NK-92 (cell line): ENCODE data around the gene SLC25A47.

ENCODE experiments used
- DNase-seq: peaks from one replicate; lab custom pipeline; 2025; ENCODE audit not compliant: unreplicated experiment; lab: John Stamatoyannopoulos, UW

Gene SLC25A47

GRCh38 chr14:100322138-100322957, 791 bp upstream of the SLC25A47 start:
- DNase-seq, result no peak

GRCh38 chr14:100323942-100324307, 786 bp downstream of the SLC25A47 start:
- DNase-seq, result no peak

DNA sequence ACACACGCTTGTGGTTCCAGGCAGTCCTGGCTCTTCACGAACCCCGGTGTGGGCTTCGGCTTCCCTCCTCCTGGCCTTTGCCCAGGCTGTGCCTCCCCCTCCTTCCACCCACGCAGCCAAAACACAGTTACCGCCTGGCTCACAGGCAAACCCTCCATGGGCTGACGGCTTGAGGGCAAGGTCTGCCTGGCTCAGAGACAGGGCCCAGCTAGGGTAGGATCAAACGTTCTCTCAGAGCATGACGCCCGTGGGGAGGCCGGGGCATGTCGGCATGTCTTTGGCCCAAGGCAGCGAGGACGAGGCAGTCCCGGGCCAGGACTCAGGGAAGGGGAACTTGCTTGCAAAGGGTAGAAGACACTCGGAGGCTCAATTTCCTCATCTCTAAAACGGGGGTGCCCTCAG, 2.1 kb downstream of the SLC25A47 start:
- no peak for DNase-seq

DNA sequence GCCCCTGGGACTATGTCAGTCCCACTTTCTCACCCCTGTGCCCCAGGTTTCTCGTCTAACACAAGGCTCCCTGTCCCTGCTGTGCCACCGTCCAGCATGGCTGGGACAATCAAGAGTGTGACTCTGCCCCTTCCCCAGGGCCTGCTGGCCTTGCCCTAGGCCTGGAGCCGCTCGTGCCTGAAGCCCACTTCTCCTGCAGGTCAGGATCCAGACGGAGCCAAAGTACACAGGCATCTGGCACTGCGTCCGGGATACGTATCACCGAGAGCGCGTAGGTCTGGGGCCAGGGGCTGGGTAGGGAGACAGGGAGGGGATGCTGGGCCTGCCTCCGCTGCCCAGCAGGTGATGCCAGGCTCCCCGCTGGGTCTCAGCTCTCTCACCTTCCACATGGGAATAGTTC, 2.8 kb downstream of the SLC25A47 start:
- DNase-seq, result no peak

DNA sequence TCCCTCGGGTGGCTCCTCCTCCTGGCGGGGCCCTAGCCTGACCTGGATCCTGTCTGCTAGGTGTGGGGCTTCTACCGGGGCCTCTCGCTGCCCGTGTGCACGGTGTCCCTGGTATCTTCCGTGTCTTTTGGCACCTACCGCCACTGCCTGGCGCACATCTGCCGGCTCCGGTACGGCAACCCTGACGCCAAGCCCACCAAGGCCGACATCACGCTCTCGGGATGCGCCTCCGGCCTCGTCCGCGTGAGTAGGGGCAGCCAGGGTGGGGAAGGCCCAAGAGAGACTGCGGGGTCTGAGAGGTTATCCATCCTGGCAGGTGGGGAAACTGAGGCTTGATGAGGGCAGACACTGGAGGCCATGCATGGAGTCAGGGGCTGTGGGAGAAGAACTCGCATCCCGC, 4.0 kb downstream of the SLC25A47 start:
- DNase-seq, result no peak

DNA sequence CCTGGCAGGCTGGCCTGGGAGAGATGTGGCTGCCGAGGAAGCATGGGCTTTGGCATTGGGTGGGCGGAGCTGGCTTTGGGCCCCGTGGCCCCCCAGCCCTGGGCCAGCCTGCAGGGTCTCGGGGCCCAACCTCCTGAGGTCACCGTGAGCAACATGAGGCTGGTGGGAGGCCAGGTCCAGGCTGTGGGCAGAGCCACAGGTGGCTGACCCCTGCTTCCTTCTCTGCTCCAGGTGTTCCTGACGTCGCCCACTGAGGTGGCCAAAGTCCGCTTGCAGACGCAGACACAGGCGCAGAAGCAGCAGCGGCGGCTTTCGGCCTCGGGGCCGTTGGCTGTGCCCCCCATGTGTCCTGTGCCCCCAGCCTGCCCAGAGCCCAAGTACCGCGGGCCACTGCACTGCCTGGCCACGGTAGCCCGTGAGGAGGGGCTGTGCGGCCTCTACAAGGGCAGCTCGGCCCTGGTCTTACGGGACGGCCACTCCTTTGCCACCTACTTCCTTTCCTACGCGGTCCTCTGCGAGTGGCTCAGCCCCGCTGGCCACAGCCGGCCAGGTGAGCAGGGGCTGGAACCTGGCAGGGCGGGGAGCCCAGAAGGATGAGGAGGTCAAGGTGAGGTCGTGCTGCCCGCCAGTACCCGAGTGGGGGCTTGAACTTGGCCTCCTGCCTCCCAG, 5.5 kb downstream of the SLC25A47 start:
- no peak for DNase-seq

- DNase-seq, result no peak
Observed at GRCh38 chr14:100329233-100330006, 6.3 kb downstream of the SLC25A47 start.

DNA sequence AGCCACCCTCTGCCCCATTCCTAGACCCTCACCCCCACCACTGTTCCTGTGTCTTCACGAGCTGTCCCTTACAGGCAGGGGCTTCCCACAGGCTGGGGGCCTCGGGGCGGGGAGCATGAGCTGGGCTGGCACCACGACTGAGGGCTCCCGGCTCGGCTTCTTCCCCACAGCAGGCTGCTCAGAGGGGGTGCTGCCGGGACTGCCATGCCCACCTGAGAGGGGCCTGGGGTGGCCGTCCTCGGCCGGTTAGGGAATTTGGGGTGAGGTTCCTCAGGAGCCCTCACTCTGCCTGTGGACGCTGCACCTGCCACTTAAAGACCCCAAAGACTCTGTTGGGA, 6.8 kb downstream of the SLC25A47 start:
- no peak for DNase-seq

GRCh38 chr14:100330388-100330931, 7.3 kb downstream of the SLC25A47 start:
- no peak for DNase-seq

GRCh38 chr14:100332071-100332639, 9.0 kb downstream of the SLC25A47 start:
- no peak for DNase-seq

- no peak for DNase-seq
Observed at GRCh38 chr14:100332797-100333196, 9.7 kb downstream of the SLC25A47 start.

DNA sequence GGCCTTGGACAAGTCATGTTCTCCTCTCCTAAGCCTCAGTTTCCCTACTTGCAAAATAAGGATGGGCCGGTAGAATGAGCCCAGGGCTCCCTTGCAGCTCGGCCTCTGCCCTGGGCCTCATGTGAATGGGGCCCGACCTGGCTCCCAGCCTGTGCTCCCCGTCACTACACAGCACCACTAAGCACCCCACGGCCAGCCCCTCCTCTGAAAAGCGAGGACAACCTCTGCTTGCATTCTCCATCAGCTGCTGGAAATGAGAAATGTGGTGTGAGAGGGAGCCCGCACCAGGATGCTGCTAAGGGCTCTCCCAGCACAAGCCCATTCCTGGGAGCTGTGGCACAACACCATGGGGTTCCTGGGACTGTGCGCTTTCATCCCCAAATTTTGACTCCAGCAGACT, 10.2 kb downstream of the SLC25A47 start:
- DNase-seq, result no peak

DNA sequence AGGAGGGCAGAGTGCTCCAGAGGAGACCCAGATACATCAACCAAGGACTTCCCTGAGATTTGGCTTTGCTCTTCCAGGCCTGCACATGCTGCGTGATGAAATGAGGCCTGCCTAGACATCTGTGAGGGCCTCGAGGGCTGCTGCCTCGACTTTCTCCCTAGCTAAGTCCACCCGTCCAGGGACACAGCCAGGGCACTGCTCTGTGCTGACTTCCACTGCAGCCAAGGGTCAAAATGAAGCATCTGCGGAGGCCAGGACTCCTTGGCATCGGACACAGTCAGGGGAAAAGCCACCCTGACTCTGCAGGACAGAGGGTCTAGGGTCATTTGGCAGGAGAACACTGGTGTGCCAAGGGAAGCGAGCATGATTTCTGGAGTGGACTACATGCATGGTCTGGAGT, 10.7 kb downstream of the SLC25A47 start:
- no peak for DNase-seq

DNA sequence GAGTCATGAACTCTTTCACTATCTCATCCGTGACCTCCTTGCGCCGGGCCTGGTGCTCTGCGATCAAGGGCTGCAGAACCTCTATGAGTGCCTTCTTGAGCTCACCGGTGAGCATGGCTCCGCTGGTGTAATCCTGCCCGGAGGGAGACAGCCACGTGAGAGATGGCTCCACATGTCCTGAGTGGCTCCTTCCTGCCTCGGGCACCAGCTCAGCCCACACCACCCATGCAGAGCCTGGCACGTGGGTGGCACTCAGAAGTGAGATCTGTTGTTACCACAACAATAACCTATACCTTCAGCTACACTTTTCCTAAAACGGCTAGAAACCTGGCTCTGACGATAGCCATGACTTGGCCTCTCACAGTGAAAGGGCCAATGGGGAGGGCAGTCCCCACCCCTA, 11.8 kb downstream of the SLC25A47 start:
- no peak for DNase-seq

- DNase-seq, result no peak
Observed at GRCh38 chr14:100336618-100337530, 13.7 kb downstream of the SLC25A47 start.

DNA sequence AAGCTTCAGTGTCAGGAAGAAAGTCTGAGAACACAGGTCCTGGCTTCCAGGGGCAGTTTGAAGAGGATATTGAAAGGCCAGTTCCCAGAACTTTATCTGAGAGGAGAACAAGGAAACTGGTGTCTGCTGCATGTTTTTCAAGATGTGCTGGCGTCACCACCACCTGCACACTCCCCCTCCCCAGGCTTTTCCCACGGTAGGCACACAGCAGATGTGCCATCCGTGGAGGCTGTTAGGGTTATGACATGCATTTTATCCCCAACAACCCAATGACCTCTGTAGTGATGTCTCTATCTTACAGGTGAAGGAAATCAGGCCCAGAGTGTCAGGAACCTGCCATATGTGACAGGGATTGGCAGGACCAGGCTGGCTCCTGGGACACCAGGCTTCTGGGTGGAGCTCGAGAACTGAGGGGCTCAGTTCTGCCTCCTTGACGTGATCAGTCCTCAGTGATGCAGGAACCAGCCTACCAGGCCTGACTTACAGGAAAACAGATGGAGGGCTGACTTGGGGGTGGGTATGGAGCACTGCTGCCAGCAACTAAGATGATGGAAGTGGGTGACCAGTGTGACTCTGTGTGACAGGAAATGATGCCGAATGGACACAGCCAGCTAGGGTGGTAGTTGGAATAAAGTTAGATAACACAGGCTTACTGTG, 16.8 kb downstream of the SLC25A47 start:
- no peak for DNase-seq

GRCh38 chr14:100340423-100340813, 17.3 kb downstream of the SLC25A47 start:
- no peak for DNase-seq

GRCh38 chr14:100341301-100342031, 18.3 kb downstream of the SLC25A47 start:
- DNase-seq, result no peak

GRCh38 chr14:100342195-100342594, 19.1 kb downstream of the SLC25A47 start:
- DNase-seq, result no peak
